ENCODE results near the gene HDHD2. TPM values are rescaled to one million over a fixed set of nuclear protein-coding genes. Genes with fewer than 3 reads are reported as not detected.
"Not testable (repeated sequence)": the region's sequence is repeated elsewhere in the genome, so short reads cannot be mapped to it uniquely, and the experiment has no call there.

The HDHD2 gene
- total and polyA plus RNA-seq, 2 of the 13 experiments (the other 11 are each of a cell fraction or from before 2014, with no cell fraction given): 10.2 to 34.7 TPM

GRCh38 chr18:47184419-47185050 is 34.2 kb upstream of the HDHD2 start (continued):
- TF ChIP-seq MAFK (conservative IDR thresholded peaks at IDR 0.05 in 1 of 2, IDR thresholded peaks at IDR 0.05 in 1 of 2; ENCODE audit: low read length in 2 of 2) (peak; percentile 81 to 91), FOXK1 (CRISPR knock-in tag; IDR thresholded peaks at IDR 0.05; ENCODE audit: borderline replicate concordance, low read depth) (peak; percentile 34; the same call in 1 of the 2 replicates), KDM5A (IDR thresholded peaks at IDR 0.05; ENCODE audit: borderline replicate concordance, low read length) (no peak)
- TF ChIP-seq, protein P1, sequence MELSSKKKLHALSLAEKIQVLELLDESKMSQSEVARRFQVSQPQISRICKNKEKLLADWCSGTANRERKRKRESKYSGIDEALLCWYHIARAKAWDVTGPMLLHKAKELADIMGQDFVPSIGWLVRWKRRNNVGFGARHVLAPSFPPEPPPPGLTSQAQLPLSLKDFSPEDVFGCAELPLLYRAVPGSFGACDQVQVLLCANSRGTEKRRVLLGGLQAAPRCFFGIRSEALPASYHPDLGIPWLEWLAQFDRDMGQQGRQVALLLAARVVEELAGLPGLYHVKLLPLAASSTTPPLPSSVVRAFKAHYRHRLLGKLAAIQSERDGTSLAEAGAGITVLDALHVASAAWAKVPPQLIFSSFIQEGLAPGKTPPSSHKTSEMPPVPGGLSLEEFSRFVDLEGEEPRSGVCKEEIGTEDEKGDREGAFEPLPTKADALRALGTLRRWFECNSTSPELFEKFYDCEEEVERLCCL (CRISPR knock-in tag; IDR thresholded peaks at IDR 0.05; ENCODE audit: borderline replicate concordance): no peak

GRCh38 chr18:47182156-47182555 is 31.9 kb upstream of the HDHD2 start:
- POLR2A ChIA-PET; H3K36me3 ChIP-seq (replicated peaks in 1 of 2; ENCODE audit: control insufficient read depth in 1 of 2, insufficient read depth in 2 of 2, low read length in 2 of 2); H3K27me3 ChIP-seq (ENCODE audit: control insufficient read depth in 1 of 2, insufficient read depth in 2 of 2, low read length in 2 of 2); H3K4me3 ChIP-seq (replicated peaks in 1 of 3; ENCODE audit: insufficient read depth in 1 of 3, low read depth in 2 of 3, low read length in 3 of 3); H4K20me1 ChIP-seq (ENCODE audit: insufficient read depth, low read length); in situ Hi-C loops (cut with HindIII; ENCODE audit: extremely low pct_ligation_motif_present, low pct_unique_long_range_greater_than_20kb); ATAC-seq; BruUV-seq (replicated peaks); H3K4me1 ChIP-seq (ENCODE audit: insufficient read depth, low read length); H2AFZ ChIP-seq (ENCODE audit: low read length); intact Hi-C loops (cut with micrococcal nuclease; ENCODE audit: unreplicated experiment); H3K9ac ChIP-seq (ENCODE audit: insufficient read depth, low read depth, low read length); H3K4me2 ChIP-seq (ENCODE audit: low read depth, low read length); CTCF ChIA-PET (ENCODE audit: low intra/inter-chr PET ratio, low total read pairs); DNase-seq (ENCODE audit: low spot score); H3K79me2 ChIP-seq (ENCODE audit: insufficient read depth, low read length); H3K27ac ChIP-seq (ENCODE audit: extremely low read length, insufficient read depth, low read length); FAIRE-seq: not testable (repeated sequence)
- peaks cover 14% of the 10 kb centered on the region for H3K9me3 ChIP-seq (ENCODE audit: low read length)
- 83% methylated on average over 2 of the region's 5 CpGs for WGBS (ENCODE audit: low lambda C conversion rate)

DNA sequence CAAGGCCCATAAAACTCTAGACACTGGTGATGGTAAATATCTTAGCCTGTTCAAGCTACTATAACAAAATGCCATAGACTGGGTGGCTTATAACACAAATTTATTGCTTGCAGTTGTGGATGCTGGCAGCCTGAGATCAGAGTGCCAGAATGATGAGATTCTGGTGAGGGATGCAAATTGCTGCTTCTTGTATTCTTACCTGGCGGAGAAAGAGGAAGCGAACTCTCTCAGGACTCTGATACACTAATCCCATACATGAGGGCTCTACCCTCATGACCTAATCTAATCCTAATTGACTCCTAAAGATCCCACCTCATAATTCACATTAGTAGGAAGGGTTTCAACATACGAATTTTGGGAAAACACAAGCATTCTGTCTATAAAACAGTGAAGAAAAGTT is 30.5 kb upstream of the HDHD2 start:
- TF ChIP-seq, protein P2, sequence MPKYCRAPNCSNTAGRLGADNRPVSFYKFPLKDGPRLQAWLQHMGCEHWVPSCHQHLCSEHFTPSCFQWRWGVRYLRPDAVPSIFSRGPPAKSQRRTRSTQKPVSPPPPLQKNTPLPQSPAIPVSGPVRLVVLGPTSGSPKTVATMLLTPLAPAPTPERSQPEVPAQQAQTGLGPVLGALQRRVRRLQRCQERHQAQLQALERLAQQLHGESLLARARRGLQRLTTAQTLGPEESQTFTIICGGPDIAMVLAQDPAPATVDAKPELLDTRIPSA (CRISPR knock-in tag; IDR thresholded peaks at IDR 0.05; ENCODE audit: borderline replicate concordance): no peak
- TF ChIP-seq SNAPC5 (CRISPR knock-in tag; IDR thresholded peaks at IDR 0.05; ENCODE audit: borderline replicate concordance): no peak
- TF ChIP-seq SMAD3 (CRISPR knock-in tag; IDR thresholded peaks at IDR 0.05): no peak
- H3K4me3 ChIP-seq (replicated peaks in 1 of 3; ENCODE audit: insufficient read depth in 1 of 3, low read depth in 2 of 3, low read length in 3 of 3): no peak overlapping the region
- no peak overlapping the region for H3K9ac ChIP-seq (ENCODE audit: insufficient read depth, low read depth, low read length)
- H3K4me2 ChIP-seq (ENCODE audit: low read depth, low read length): no peak overlapping the region
- H3K79me2 ChIP-seq (ENCODE audit: insufficient read depth, low read length): peaks cover 4% of the 10 kb centered on the region
- H2AFZ ChIP-seq (ENCODE audit: low read length): no peak overlapping the region
- peaks cover 0 to 2% of the 10 kb centered on the region in 2 experiments; a peak in 1 of 5 replicates for H3K27me3 ChIP-seq (ENCODE audit: control insufficient read depth in 1 of 2, insufficient read depth in 2 of 2, low read length in 2 of 2)
- no peak overlapping the region for H3K27ac ChIP-seq (ENCODE audit: extremely low read length, insufficient read depth, low read length)
- ATAC-seq (no peak), FAIRE-seq (no peak), DNase-seq (ENCODE audit: low spot score) (no peak)
- in situ Hi-C loops (cut with HindIII; ENCODE audit: extremely low pct_ligation_motif_present, low pct_unique_long_range_greater_than_20kb): no loop called here
- BruUV-seq (replicated peaks): no TSS peak
- H4K20me1 ChIP-seq (ENCODE audit: insufficient read depth, low read length): no peaks in the 10 kb centered on the region
- peaks cover 14% of the 10 kb centered on the region for H3K9me3 ChIP-seq (ENCODE audit: low read length)
- H3K4me1 ChIP-seq (ENCODE audit: insufficient read depth, low read length): no peaks in the 10 kb centered on the region; the same call in 1 of the 2 replicates
- CTCF ChIA-PET (ENCODE audit: low intra/inter-chr PET ratio, low total read pairs): no interaction called here
- POLR2A ChIA-PET: no interaction called here
- 48% methylated on average over 3 of the region's 3 CpGs for WGBS (ENCODE audit: low lambda C conversion rate)
- H3K36me3 ChIP-seq (replicated peaks in 1 of 2; ENCODE audit: control insufficient read depth in 1 of 2, insufficient read depth in 2 of 2, low read length in 2 of 2): no peaks in the 10 kb centered on the region
- intact Hi-C loops (cut with micrococcal nuclease; ENCODE audit: unreplicated experiment): no loop called here
